Activated CD8-positive, alpha-beta memory T cell treated with anti-CD3 and anti-CD28 coated beads, Interleukin-2, amount 10 ng/mL, durations not matched to agents 7 days and 5 days (primary cell): Measurements from ENCODE around the gene FAM187B. TPM values are rescaled to one million over a fixed set of nuclear protein-coding genes. Genes with fewer than 3 reads are reported as not detected.

ENCODE experiments used
- ATAC-seq: fragments of 150-1000 bp; cut with Tn5 transposase; one replicate; pipeline ENCODE4 v1.10.0; 2021; ENCODE audit warnings: moderate library complexity
- CTCF ChIA-PET: fragments of 350-600 bp; sonication (Branson Sonifier 250); formaldehyde crosslinking; loops from one replicate; lab custom pipeline; 2021; ENCODE audit warnings: antibody characterized with exemption; lab: Charles Lee
- DNase-seq: peaks from one replicate; pipeline ENCODE4 v3.0.0-alpha.2; 2020
- H3K27ac Mint-ChIP-seq: one replicate; pipeline ENCODE4 v1.8.0; 2021; ENCODE audit warnings: mild to moderate bottlenecking, mixed read lengths
- H3K27me3 Mint-ChIP-seq: one replicate; pipeline ENCODE4 v1.8.0; 2021; ENCODE audit warnings: mixed read lengths
- H3K36me3 Mint-ChIP-seq: one replicate; pipeline ENCODE4 v1.8.0; 2021; ENCODE audit warnings: mild to moderate bottlenecking, mixed read lengths
- H3K4me1 Mint-ChIP-seq: one replicate; pipeline ENCODE4 v1.8.0; 2021; ENCODE audit warnings: mixed read lengths
- H3K4me3 Mint-ChIP-seq: one replicate; pipeline ENCODE4 v1.8.0; 2021; ENCODE audit warnings: mild to moderate bottlenecking, moderate library complexity, mixed read lengths
- H3K9me3 Mint-ChIP-seq: one replicate; pipeline ENCODE4 v1.8.0; 2022; ENCODE audit warnings: low read depth, mixed read lengths
- total RNA-seq, 2 experiments: library from RNA; stranded (reverse); gene quantifications; one replicate each; pipeline ENCODE4 v1.2.3, GENCODE V29; 2021

Gene FAM187B
- total RNA-seq, 2 experiments from 2014 or later = not detected

DNA sequence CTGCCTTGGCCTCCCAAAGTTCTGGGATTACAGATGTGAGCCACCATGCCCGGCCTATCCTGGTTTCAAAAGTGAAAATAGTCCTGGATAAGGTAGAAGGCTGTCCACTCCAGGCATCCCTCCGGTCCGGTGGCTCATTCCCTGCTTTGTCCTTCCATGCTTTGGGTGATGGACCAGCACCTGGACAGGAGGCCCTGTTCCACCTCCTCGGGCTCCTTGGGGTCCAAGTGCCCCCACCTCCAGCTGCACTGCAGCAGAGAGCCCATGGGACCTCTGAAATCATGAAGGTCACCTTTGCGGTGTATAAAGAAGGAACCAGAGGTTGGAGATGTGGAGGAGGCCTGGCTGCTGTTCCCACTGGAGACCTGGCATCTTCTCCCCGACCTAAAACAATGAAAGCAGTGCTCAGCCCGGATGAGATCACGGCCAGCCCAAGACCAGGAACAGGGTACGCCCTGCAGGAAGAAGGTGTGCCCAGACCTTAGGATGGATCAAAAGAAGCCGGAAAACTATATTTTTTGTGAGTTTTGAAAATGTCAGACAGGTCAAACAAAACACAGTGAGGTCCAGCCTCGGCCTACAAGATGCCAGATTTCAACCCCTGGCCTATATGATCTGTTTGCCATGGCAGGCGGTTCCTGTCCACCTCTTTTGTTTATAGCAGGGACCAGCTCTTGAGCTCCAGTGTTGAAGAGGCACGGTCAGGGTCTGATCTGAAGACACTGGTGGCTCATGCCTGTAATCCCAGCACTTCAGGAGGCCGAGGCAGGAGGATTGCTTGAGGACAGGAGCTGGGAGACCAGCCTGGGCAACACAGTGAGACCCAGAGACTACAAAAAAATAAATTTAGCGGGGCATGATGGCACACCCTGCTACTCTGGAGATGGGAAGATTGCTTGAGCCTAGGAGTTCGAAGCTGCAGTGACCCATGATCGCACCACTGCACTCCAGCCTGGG is 26.1 kb upstream of the FAM187B start:
- CTCF ChIA-PET = interaction anchor here (0.9 to 1.2 kb wide), 2 partner anchors 13 to 113 kb away, joined by 3 read pairs; no protein-coding TSS in a partner anchor
- H3K4me3 Mint-ChIP-seq = no peak overlapping the region
- H3K27ac Mint-ChIP-seq = no peak overlapping the region
- H3K9me3 Mint-ChIP-seq = no peaks in the 10 kb centered on the region
- peaks cover 7% of the 10 kb centered on the region for H3K36me3 Mint-ChIP-seq
- DNase-seq (peak; percentile 22), ATAC-seq (no peak)
- H3K4me1 Mint-ChIP-seq = peaks cover 11% of the 10 kb centered on the region
- H3K27me3 Mint-ChIP-seq = no peaks in the 10 kb centered on the region

GRCh38 chr19:35253316-35254286 is 25.1 kb upstream of the FAM187B start:
- Mint-ChIP-seq H3K27ac (no peak overlapping the region), H3K4me1 (peaks cover 18% of the 10 kb centered on the region), H3K27me3 (peaks cover 6% of the 10 kb centered on the region), H3K36me3 (peaks cover 7% of the 10 kb centered on the region), H3K9me3 (no peaks in the 10 kb centered on the region), H3K4me3 (no peak overlapping the region)
- no peak for ATAC-seq
- CTCF ChIA-PET = interaction anchor here (1.2 kb wide), 1 partner anchor 112 kb away, joined by 3 read pairs; no protein-coding TSS in a partner anchor
- peak; percentile 27 for DNase-seq

DNA sequence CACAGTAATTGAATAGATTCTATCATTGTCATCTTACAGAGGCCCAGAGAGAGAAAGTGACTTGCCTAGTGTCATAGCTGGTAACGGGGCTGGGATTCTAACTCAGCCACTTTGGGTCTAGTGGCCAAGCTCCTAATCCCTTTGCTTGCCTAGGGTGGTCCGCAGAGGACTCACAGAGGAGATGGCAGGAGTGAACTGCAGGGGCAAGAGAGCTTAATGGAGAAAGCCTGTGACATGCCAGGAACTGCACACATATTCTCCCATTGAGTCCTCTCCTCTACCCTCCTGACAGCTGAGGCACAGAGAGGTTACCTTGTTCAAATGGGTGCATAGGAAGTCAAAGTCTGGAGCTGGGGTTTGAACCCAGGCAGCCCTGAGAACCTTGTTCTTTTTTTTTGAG is 22.9 kb upstream of the FAM187B start:
- DNase-seq (no peak), ATAC-seq (no peak)
- CTCF ChIA-PET = interaction anchor here (1.1 kb wide), 1 partner anchor 18 kb away, joined by 3 read pairs; no protein-coding TSS in a partner anchor

GRCh38 chr19:35249848-35250711 is 21.5 kb upstream of the FAM187B start:
- peak overlapping the region; percentile 79 for H3K4me3 Mint-ChIP-seq
- DNase-seq (peak; percentile 36), ATAC-seq (no peak)
- H3K9me3 Mint-ChIP-seq = no peaks in the 10 kb centered on the region
- CTCF ChIA-PET = interaction anchor here (1.1 kb wide), 1 partner anchor 20 kb away, joined by 3 read pairs; no protein-coding TSS in a partner anchor
- no peak overlapping the region for H3K27ac Mint-ChIP-seq
- peaks cover 24% of the 10 kb centered on the region for H3K27me3 Mint-ChIP-seq
- H3K36me3 Mint-ChIP-seq = peaks cover 8% of the 10 kb centered on the region
- peaks cover 25% of the 10 kb centered on the region for H3K4me1 Mint-ChIP-seq

More for the DNA sequence above, 22.9 kb upstream of the FAM187B start:
- no peak overlapping the region for H3K4me3 Mint-ChIP-seq
- H3K36me3 Mint-ChIP-seq = peaks cover 7% of the 10 kb centered on the region
- H3K27me3 Mint-ChIP-seq = peaks cover 17% of the 10 kb centered on the region
- peaks cover 25% of the 10 kb centered on the region for H3K4me1 Mint-ChIP-seq
- H3K9me3 Mint-ChIP-seq = no peaks in the 10 kb centered on the region
- no peak overlapping the region for H3K27ac Mint-ChIP-seq

DNA sequence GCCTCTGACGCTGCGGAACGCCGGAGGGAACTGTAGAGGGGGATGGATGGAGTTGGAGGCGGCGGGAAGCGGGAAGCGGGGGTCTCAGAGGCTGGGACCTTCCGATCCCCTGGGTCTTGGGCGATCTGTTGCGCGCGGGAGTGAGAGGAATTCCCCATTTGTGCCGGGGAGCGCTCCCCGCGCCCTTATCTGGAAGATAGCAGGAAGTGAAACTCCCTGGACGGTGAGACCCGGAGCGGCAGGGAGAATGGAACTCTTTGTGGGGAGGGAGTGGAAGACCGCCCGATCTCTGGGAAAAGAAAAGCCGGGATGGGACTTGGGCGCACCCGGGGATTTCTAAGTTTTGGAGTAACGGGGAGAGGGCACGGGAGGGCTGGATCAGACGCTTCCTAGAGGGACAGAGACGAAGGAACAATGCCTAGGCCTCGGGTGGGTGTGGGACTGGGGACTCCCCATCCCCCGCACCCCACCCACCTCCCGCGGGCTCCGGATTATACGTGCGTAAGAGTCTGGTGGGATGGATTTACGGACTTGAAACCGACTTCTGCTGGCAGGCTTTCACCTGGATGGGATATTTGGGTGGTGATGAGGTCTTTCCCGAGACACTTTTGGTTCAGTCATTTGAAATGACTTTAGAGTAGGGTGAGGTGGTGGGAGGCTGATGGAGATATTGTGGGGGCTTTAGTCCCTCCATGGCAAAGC is 20.8 kb upstream of the FAM187B start:
- ATAC-seq = no peak
- peaks cover 13% of the 10 kb centered on the region for H3K36me3 Mint-ChIP-seq
- H3K4me1 Mint-ChIP-seq = peaks cover 25% of the 10 kb centered on the region
- no peaks in the 10 kb centered on the region for H3K9me3 Mint-ChIP-seq
- H3K27me3 Mint-ChIP-seq = peaks cover 29% of the 10 kb centered on the region
- H3K4me3 Mint-ChIP-seq = peak overlapping the region; percentile 79
- DNase-seq = no peak
- H3K27ac Mint-ChIP-seq = peak overlapping the region; percentile 33
- CTCF ChIA-PET = no interaction called here

- H3K36me3 Mint-ChIP-seq = peaks cover 16% of the 10 kb centered on the region
- CTCF ChIA-PET = no interaction called here
- H3K4me1 Mint-ChIP-seq = peaks cover 25% of the 10 kb centered on the region
- DNase-seq (peak; percentile 83), ATAC-seq (peak; percentile 93)
- peak within 1 kb of the TSS; percentile 84 for H3K27ac Mint-ChIP-seq
- H3K4me3 Mint-ChIP-seq = peak within 1 kb of the TSS; percentile 79
- H3K27me3 Mint-ChIP-seq = peaks cover 36% of the 10 kb centered on the region
- peaks cover 5% of the 10 kb centered on the region for H3K9me3 Mint-ChIP-seq
These were observed 20.0 kb upstream of the FAM187B start, which contains the start of gene LSR for GRCh38 chr19:35248310-35249145. Gene LSR, plus strand, starts transcription at chr19:35249002. Its CDS starts 21 bp downstream, at chr19:35249023.

DNA sequence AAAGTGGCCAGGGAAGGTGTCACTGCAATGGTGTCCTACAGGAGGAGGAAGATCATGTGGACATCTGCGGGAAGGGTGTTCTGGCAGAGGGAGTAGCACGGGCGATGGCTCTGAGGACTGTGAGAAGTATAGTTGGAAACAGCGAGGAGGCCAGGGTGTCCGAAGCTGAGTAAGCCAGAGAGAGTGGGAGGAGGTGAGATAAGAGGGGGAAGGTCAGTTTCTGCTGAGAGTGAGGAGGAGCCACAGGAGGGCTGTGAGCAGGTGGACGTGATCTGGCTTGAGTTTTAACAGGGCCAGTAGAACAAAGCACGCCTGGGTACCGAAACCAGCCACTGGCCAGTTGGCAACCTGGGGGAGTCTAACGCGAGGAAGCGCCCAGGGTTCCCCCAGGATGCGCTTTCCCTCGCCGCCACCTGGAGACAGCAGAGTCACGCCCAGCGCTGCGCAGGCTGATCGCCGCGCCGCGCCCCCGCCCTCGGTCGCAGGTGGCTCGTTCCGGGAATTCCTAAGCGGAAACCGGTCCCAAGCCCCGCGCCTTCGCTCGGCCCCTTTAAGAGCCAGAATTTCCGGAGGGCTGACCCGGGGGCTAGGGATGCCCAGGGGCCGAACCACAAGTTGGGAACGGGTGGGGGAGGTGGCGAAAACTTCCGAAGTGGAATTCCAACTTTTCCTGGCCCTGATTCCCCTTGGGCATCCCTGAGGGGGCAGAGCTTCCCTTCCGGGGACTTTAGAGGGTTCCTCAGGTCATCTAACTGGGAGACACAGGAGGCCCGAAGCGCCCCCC is 19.2 kb upstream of the FAM187B start:
- DNase-seq (peak; percentile 57), ATAC-seq (peak; percentile 52)
- peaks cover 44% of the 10 kb centered on the region for H3K27me3 Mint-ChIP-seq
- H3K9me3 Mint-ChIP-seq = peaks cover 5% of the 10 kb centered on the region
- H3K4me3 Mint-ChIP-seq = peak overlapping the region; percentile 79
- peaks cover 25% of the 10 kb centered on the region for H3K4me1 Mint-ChIP-seq
- H3K27ac Mint-ChIP-seq = peak overlapping the region; percentile 84
- CTCF ChIA-PET = no interaction called here
- H3K36me3 Mint-ChIP-seq = peaks cover 19% of the 10 kb centered on the region

- Mint-ChIP-seq H3K27me3 (peaks cover 48% of the 10 kb centered on the region), H3K4me3 (no peak overlapping the region), H3K9me3 (peaks cover 9% of the 10 kb centered on the region), H3K27ac (no peak overlapping the region), H3K36me3 (peaks cover 22% of the 10 kb centered on the region), H3K4me1 (peaks cover 25% of the 10 kb centered on the region)
- DNase-seq = no peak
- CTCF ChIA-PET = no interaction called here
- ATAC-seq = no peak
These were observed 18.0 kb upstream of the FAM187B start for GRCh38 chr19:35246466-35247092.

DNA sequence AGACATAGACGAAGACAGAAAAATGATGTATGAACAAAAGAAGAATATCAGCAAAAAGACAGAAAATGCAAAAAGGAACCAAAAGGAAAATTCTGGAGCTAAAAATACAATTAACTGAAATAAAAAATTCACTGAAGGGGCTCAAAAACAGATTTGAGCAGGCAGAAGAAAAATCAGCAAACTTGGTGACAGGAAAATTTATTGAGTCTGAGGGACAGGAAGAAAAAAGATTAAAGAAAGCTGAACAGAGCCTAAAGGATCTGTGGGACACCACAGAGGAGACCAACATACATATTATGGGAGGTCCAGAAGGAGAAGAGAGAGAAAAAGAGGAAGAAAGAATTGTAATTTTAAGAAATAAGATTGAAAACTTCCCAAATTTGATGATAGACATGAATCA is 12.9 kb upstream of the FAM187B start:
- H3K4me3 Mint-ChIP-seq = no peak overlapping the region
- DNase-seq (no peak), ATAC-seq (no peak)
- H3K9me3 Mint-ChIP-seq = peaks cover 17% of the 10 kb centered on the region
- CTCF ChIA-PET = interaction anchor here (0.7 to 1.5 kb wide), 7 partner anchors 14 to 269 kb away, joined by 3 to 5 read pairs (median 4); partner anchors contain the start of gene FXYD5
- peaks cover 31% of the 10 kb centered on the region for H3K27me3 Mint-ChIP-seq
- H3K36me3 Mint-ChIP-seq = peaks cover 34% of the 10 kb centered on the region
- no peak overlapping the region for H3K27ac Mint-ChIP-seq
- H3K4me1 Mint-ChIP-seq = peaks cover 12% of the 10 kb centered on the region

GRCh38 chr19:35240327-35240726 is 11.8 kb upstream of the FAM187B start:
- Mint-ChIP-seq H3K9me3 (peaks cover 17% of the 10 kb centered on the region), H3K4me1 (peaks cover 12% of the 10 kb centered on the region), H3K4me3 (peak overlapping the region; percentile 22), H3K27ac (peak overlapping the region; percentile 61), H3K27me3 (peaks cover 24% of the 10 kb centered on the region), H3K36me3 (peaks cover 31% of the 10 kb centered on the region)
- CTCF ChIA-PET = interaction anchor here (1.0 to 1.5 kb wide), 5 partner anchors 20 to 270 kb away, joined by 3 to 5 read pairs (median 3); no protein-coding TSS in a partner anchor
- DNase-seq = peak; percentile 18
- ATAC-seq = peak; percentile 58
